ENCODE results near the gene SMAD3. TPM values are rescaled to one million over a fixed set of nuclear protein-coding genes. Genes with fewer than 3 reads are reported as not detected.

The SMAD3 gene
- total RNA-seq, 1 donor from 2014 or later: 8.2 TPM

DNA sequence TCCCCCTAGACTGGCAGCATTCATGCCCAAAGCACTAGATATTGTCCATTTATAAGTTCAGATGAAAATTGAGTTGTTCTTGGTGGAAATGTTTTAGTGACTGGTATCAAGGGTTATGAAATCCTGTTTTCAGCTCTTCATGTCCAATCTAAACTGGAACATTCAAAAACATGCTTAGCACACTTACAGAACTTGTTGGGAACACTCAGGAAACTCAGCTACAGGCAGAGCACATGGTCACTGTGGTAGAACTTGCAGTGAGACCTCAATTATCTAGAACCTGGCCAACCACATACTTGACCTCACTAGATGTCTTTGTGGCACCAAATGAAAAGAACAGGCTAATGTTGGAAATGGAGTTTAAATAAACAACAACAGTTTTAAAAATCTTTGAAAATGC is 88.8 kb downstream of the SMAD3 start:
- H3K27ac Mint-ChIP-seq (ENCODE audit: unreplicated experiment): no peak overlapping the region
- peaks cover 22% of the 10 kb centered on the region for H3K4me1 Mint-ChIP-seq (ENCODE audit: unreplicated experiment)
- H3K36me3 Mint-ChIP-seq (ENCODE audit: low read depth, unreplicated experiment): no peaks in the 10 kb centered on the region
- no peaks in the 10 kb centered on the region for H3K9me3 Mint-ChIP-seq (ENCODE audit: unreplicated experiment)
- DNase-seq (ENCODE audit: low spot score): no peak
- no peaks in the 10 kb centered on the region for H3K27me3 Mint-ChIP-seq (ENCODE audit: unreplicated experiment)
- H3K4me3 Mint-ChIP-seq (ENCODE audit: unreplicated experiment): no peak overlapping the region
- no peak for TF ChIP-seq CTCF (IDR thresholded peaks at IDR 0.05; ENCODE audit: unreplicated experiment)

GRCh38 chr15:67156426-67156825 is 91.0 kb downstream of the SMAD3 start:
- TF ChIP-seq CTCF (IDR thresholded peaks at IDR 0.05; ENCODE audit: unreplicated experiment): no peak
- H3K27me3 Mint-ChIP-seq (ENCODE audit: unreplicated experiment): no peaks in the 10 kb centered on the region
- H3K36me3 Mint-ChIP-seq (ENCODE audit: low read depth, unreplicated experiment): no peaks in the 10 kb centered on the region
- H3K9me3 Mint-ChIP-seq (ENCODE audit: unreplicated experiment): no peaks in the 10 kb centered on the region
- peaks cover 15% of the 10 kb centered on the region for H3K4me1 Mint-ChIP-seq (ENCODE audit: unreplicated experiment)
- no peak for DNase-seq (ENCODE audit: low spot score)
- H3K4me3 Mint-ChIP-seq (ENCODE audit: unreplicated experiment): no peak overlapping the region
- no peak overlapping the region for H3K27ac Mint-ChIP-seq (ENCODE audit: unreplicated experiment)

DNA sequence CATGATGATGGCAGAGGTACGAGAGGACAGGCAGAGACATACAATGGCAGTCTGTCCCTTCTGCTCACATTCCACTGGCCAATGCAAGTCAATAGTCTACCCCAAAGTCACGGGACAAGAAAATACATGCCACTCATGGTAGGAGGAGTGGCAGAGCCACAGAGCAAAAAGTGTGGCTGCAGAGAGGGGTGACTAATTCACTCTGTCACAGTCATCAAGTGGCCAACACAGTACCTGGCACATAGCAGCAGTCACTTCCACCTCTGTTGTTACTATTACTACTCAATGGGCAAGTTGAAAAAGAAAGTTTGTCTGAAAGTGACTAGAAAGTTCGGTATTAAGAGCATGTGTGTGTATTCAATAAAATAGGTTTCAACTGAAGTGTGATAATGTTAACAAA is 91.4 kb downstream of the SMAD3 start:
- peaks cover 15% of the 10 kb centered on the region for H3K4me1 Mint-ChIP-seq (ENCODE audit: unreplicated experiment)
- no peaks in the 10 kb centered on the region for H3K9me3 Mint-ChIP-seq (ENCODE audit: unreplicated experiment)
- TF ChIP-seq CTCF (IDR thresholded peaks at IDR 0.05; ENCODE audit: unreplicated experiment): no peak
- no peak for DNase-seq (ENCODE audit: low spot score)
- H3K36me3 Mint-ChIP-seq (ENCODE audit: low read depth, unreplicated experiment): no peaks in the 10 kb centered on the region
- no peak overlapping the region for H3K4me3 Mint-ChIP-seq (ENCODE audit: unreplicated experiment)
- H3K27ac Mint-ChIP-seq (ENCODE audit: unreplicated experiment): no peak overlapping the region
- no peaks in the 10 kb centered on the region for H3K27me3 Mint-ChIP-seq (ENCODE audit: unreplicated experiment)

- Mint-ChIP-seq H3K36me3 (ENCODE audit: low read depth, unreplicated experiment) (no peaks in the 10 kb centered on the region), H3K4me3 (ENCODE audit: unreplicated experiment) (peak overlapping the region; percentile 39), H3K4me1 (ENCODE audit: unreplicated experiment) (peaks cover 18% of the 10 kb centered on the region), H3K9me3 (ENCODE audit: unreplicated experiment) (no peaks in the 10 kb centered on the region), H3K27me3 (ENCODE audit: unreplicated experiment) (peaks cover 2% of the 10 kb centered on the region), H3K27ac (ENCODE audit: unreplicated experiment) (peak overlapping the region; percentile 62)
- no peak for TF ChIP-seq CTCF (IDR thresholded peaks at IDR 0.05; ENCODE audit: unreplicated experiment)
- DNase-seq (ENCODE audit: low spot score): no peak
Observed at GRCh38 chr15:67157521-67158252, 92.3 kb downstream of the SMAD3 start.

- H3K27me3 Mint-ChIP-seq (ENCODE audit: unreplicated experiment): peaks cover 3% of the 10 kb centered on the region
- DNase-seq (ENCODE audit: low spot score): no peak
- H3K27ac Mint-ChIP-seq (ENCODE audit: unreplicated experiment): no peak overlapping the region
- no peaks in the 10 kb centered on the region for H3K9me3 Mint-ChIP-seq (ENCODE audit: unreplicated experiment)
- no peaks in the 10 kb centered on the region for H3K36me3 Mint-ChIP-seq (ENCODE audit: low read depth, unreplicated experiment)
- peaks cover 19% of the 10 kb centered on the region for H3K4me1 Mint-ChIP-seq (ENCODE audit: unreplicated experiment)
- TF ChIP-seq CTCF (IDR thresholded peaks at IDR 0.05; ENCODE audit: unreplicated experiment): no peak
- H3K4me3 Mint-ChIP-seq (ENCODE audit: unreplicated experiment): no peak overlapping the region
Observed at GRCh38 chr15:67158367-67158766, 93.0 kb downstream of the SMAD3 start.
